WTC11 (cell line): Measurements from ENCODE around the gene TPD52L2.

Experiments used
- CTCF ChIP-seq: fragments of 200-600 bp; IDR thresholded peaks from 2 replicates; pipeline ENCODE4 v1.8.0; 2022; ENCODE audit warnings: antibody characterized with exemption
- ELF4 ChIP-seq: sonication (generic); formaldehyde crosslinking; IDR thresholded peaks from 2 replicates; pipeline ENCODE4 v1.8.1; 2022; ENCODE audit warnings: low read depth, mild to moderate bottlenecking, moderate library complexity, missing genetic modification reagents
- HMGA2 ChIP-seq: fragments of 250-450 bp; sonication (Bioruptor Pico); IDR thresholded peaks from 2 replicates; pipeline ENCODE4 v1.4.0; 2021; ENCODE audit warnings: mild to moderate bottlenecking, moderate library complexity
- KAT7 ChIP-seq: sonication (generic); formaldehyde crosslinking; IDR thresholded peaks from 2 replicates; pipeline ENCODE4 v1.8.1; 2023; ENCODE audit warnings: missing genetic modification reagents, mild to moderate bottlenecking, borderline replicate concordance
- MYBL2 ChIP-seq: sonication (generic); formaldehyde crosslinking; IDR thresholded peaks from 2 replicates; pipeline ENCODE4 v1.8.1; 2023; ENCODE audit warnings: mild to moderate bottlenecking, moderate library complexity, missing genetic modification reagents
- ZNF138 ChIP-seq: sonication (generic); formaldehyde crosslinking; conservative IDR thresholded peaks from 2 replicates; pipeline ENCODE4 v1.8.1; 2022; ENCODE audit warnings: mild to moderate bottlenecking, moderate library complexity, missing genetic modification reagents

- TF ChIP-seq CTCF (no peak), KAT7 (CRISPR knock-in tag) (no peak), ZNF138 (CRISPR knock-in tag) (no peak), ELF4 (no peak), HMGA2 (CRISPR knock-in tag) (no peak), MYBL2 (no peak)
Observed at GRCh38 chr20:63911176-63911575, 46.1 kb downstream of the TPD52L2 start.
